Measurements from ENCODE around the gene AMBP. TPM values are rescaled to one million over a fixed set of nuclear protein-coding genes. Genes with fewer than 3 reads are reported as not detected.
A peak's percentile ranks its signal among the peaks of the same experiment; 100 is the strongest.

AMBP gene
- total RNA-seq, 1 donor from 2014 or later: 1.0 TPM

DNA sequence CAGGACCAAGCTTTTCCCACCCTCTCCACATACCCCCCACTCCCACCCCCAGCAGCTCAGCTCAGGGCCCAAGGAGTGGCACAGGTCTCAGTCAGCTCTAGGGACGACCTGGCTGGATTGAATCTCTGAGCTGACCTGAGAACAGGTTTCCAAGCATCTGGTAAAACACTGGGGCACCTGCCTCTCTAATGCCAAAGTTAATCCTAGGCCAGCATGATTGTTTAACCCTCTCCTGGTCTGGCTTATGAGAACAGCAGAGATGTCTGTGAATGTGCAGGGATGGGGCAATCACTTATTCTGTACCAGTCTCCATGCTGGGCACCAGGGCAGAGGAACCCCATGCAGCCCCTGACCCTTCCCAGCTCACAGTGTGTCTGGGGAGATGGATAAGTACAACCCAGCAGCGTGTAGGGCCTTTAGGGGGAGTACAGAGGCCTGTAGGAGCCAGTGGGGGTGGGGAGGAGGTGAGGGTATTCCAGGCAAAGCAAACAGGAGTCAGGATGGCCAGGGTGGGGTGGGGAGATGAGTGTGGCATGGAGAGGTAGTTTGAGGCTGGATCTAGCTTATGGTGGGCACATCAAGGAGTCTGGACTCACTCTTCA, 21.7 kb upstream of the AMBP start:
- Histone ChIP-seq H3K27ac (no peak overlapping the region), H3K4me1 (peaks cover 14% of the 10 kb centered on the region), H3K4me3 (no peak overlapping the region), H3K9me3 (no peaks in the 10 kb centered on the region), H3K27me3 (ENCODE audit: low read depth) (peaks cover 22% of the 10 kb centered on the region), H3K36me3 (no peaks in the 10 kb centered on the region)
- no peak for DNase-seq
- TF ChIP-seq, protein P1, sequence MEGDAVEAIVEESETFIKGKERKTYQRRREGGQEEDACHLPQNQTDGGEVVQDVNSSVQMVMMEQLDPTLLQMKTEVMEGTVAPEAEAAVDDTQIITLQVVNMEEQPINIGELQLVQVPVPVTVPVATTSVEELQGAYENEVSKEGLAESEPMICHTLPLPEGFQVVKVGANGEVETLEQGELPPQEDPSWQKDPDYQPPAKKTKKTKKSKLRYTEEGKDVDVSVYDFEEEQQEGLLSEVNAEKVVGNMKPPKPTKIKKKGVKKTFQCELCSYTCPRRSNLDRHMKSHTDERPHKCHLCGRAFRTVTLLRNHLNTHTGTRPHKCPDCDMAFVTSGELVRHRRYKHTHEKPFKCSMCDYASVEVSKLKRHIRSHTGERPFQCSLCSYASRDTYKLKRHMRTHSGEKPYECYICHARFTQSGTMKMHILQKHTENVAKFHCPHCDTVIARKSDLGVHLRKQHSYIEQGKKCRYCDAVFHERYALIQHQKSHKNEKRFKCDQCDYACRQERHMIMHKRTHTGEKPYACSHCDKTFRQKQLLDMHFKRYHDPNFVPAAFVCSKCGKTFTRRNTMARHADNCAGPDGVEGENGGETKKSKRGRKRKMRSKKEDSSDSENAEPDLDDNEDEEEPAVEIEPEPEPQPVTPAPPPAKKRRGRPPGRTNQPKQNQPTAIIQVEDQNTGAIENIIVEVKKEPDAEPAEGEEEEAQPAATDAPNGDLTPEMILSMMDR (IDR thresholded peaks at IDR 0.05): no peak
- no peak for ATAC-seq
- intact Hi-C loops (cut with DNase I): loop anchor here (10.0 kb wide), 1 partner anchor 195 kb away; no protein-coding TSS in a partner anchor

DNA sequence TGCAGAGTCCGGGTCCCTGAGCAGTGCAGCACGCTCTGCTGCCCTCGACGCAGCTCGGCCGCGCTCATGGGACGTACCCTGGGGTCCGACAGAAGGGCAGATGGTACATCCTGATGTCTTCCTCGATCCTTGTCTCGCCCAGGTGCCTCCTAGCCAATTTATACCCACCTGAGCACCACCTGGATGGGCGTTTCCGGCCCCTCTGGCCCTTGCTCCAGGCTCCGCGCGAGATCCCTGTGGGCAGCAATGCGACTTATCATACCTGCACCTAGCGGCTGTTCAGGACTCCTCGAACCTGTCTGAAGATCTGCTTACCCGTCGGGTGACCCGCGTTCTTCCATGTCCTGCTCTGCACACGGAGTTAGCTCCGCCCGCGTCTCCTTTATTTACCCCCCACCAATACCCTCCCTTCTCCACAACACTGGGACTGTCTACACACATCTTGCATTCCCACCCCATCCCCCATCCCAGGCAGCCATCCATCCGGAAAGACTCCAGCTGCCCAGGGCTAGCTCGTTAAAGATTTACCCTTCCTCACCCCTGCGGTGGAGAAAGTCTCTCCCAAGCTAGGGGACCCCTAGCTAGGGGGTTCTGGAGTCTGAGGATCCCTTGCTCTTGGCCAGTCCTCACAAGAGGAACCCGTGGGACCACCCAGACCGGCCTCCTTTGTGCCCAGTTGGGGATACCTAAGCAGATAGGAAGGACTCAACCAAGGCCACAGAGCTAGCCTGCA, 21.0 kb upstream of the AMBP start, which contains the start of gene KIF12:
TSS of gene KIF12 (minus strand) at position 357 of the 733 bp plus-strand sequence. CDS start at position 341, 16 bp downstream.
- peaks cover 22% of the 10 kb centered on the region for H3K27me3 ChIP-seq (ENCODE audit: low read depth)
- H3K27ac ChIP-seq: no peak within 1 kb of the TSS
- H3K4me3 ChIP-seq: peak within 1 kb of the TSS; percentile 58
- peak; percentile 10 to 24 for ATAC-seq
- H3K36me3 ChIP-seq: no peaks in the 10 kb centered on the region
- H3K4me1 ChIP-seq: peaks cover 14% of the 10 kb centered on the region
- TF ChIP-seq, protein P1 (IDR thresholded peaks at IDR 0.05): no peak
- intact Hi-C loops (cut with DNase I): no loop called here
- no peaks in the 10 kb centered on the region for H3K9me3 ChIP-seq
- DNase-seq: no peak

- peak overlapping the region; percentile 58 for H3K4me3 ChIP-seq
- DNase-seq: peak; percentile 68
- H3K36me3 ChIP-seq: no peaks in the 10 kb centered on the region
- H3K27me3 ChIP-seq (ENCODE audit: low read depth): peaks cover 22% of the 10 kb centered on the region
- ATAC-seq: peak; percentile 93 to 95
- TF ChIP-seq, protein P1 (IDR thresholded peaks at IDR 0.05): no peak
- peaks cover 14% of the 10 kb centered on the region for H3K4me1 ChIP-seq
- no peaks in the 10 kb centered on the region for H3K9me3 ChIP-seq
- intact Hi-C loops (cut with DNase I): no loop called here
- H3K27ac ChIP-seq: no peak overlapping the region
These were observed 20.2 kb upstream of the AMBP start for GRCh38 chr9:114098021-114098935.

- H3K4me3 ChIP-seq: peak overlapping the region; percentile 58
- H3K27me3 ChIP-seq (ENCODE audit: low read depth): peaks cover 22% of the 10 kb centered on the region
- TF ChIP-seq, protein P1 (IDR thresholded peaks at IDR 0.05): no peak
- DNase-seq (no peak), ATAC-seq (peak in 1 of 2 donors; percentile 1)
- H3K36me3 ChIP-seq: no peaks in the 10 kb centered on the region
- intact Hi-C loops (cut with DNase I): no loop called here
- no peak overlapping the region for H3K27ac ChIP-seq
- H3K4me1 ChIP-seq: peaks cover 14% of the 10 kb centered on the region
- no peaks in the 10 kb centered on the region for H3K9me3 ChIP-seq
These were observed 19.5 kb upstream of the AMBP start for GRCh38 chr9:114097613-114098020.
